HT1080 (cell line): Measurements from ENCODE around the gene PIP5KL1. TPM values are rescaled to one million over a fixed set of nuclear protein-coding genes. Genes with fewer than 3 reads are reported as not detected.

ENCODE experiments used
- DNase-seq: peaks from one replicate; pipeline ENCODE4 v3.0.0-alpha.2; 2015; ENCODE audit warnings: low read depth
- polyA plus RNA-seq, 2 experiments: library from polyadenylated mRNA; depleted of rRNA; stranded (reverse); fragments of >200 nt; gene quantifications; 2 replicates each; pipeline ENCODE4 v1.2.3, GENCODE V29; 2015
- total RNA-seq: library from RNA; depleted of rRNA; stranded (reverse); fragments of >200 nt; shearing (Covaris generic); gene quantifications from 2 replicates; pipeline ENCODE4 v1.2.3, GENCODE V29; 2014; rRNA removed

Gene PIP5KL1
- total RNA-seq, result 0.73 and 0.98 TPM in 2 replicates
- 1.5 and 2.5 TPM in 2 replicates for polyA plus RNA-seq (2015; cell fraction: cytosol; rRNA removed)
- 15.1 and 18.7 TPM in 2 replicates for polyA plus RNA-seq (2015; cell fraction: nucleus; rRNA removed)

- DNase-seq, result peak; percentile 79
These were observed at the start of gene PIP5KL1 for GRCh38 chr9:127930231-127931091. PIP5KL1 (minus strand) TSS chr9:127930777; CDS start chr9:127930752, 25 bp downstream.

- no peak for DNase-seq
These were observed 49.6 kb upstream of the PIP5KL1 start for GRCh38 chr9:127980060-127980705.

- no peak for DNase-seq
These were observed 48.9 kb upstream of the PIP5KL1 start for GRCh38 chr9:127979333-127980059.

GRCh38 chr9:127979015-127979332 lies 48.4 kb upstream of the PIP5KL1 start:
- DNase-seq, result no peak

GRCh38 chr9:127977884-127978647 lies 47.5 kb upstream of the PIP5KL1 start:
- DNase-seq, result no peak

- DNase-seq, result no peak
These were observed 46.7 kb upstream of the PIP5KL1 start for GRCh38 chr9:127977009-127977883.

- DNase-seq, result no peak
These were observed 45.9 kb upstream of the PIP5KL1 start for GRCh38 chr9:127976498-127976897.

GRCh38 chr9:127975376-127976315 lies 45.1 kb upstream of the PIP5KL1 start:
- no peak for DNase-seq

- DNase-seq, result no peak
These were observed 44.2 kb upstream of the PIP5KL1 start for GRCh38 chr9:127974769-127975261.

- no peak for DNase-seq
These were observed 43.6 kb upstream of the PIP5KL1 start for GRCh38 chr9:127974001-127974768.

GRCh38 chr9:127973169-127974000 lies 42.8 kb upstream of the PIP5KL1 start:
- DNase-seq, result no peak

- no peak for DNase-seq
These were observed 41.8 kb upstream of the PIP5KL1 start for GRCh38 chr9:127972236-127972871.

GRCh38 chr9:127971357-127972235 lies 41.0 kb upstream of the PIP5KL1 start:
- DNase-seq, result no peak

- DNase-seq, result no peak
These were observed 40.1 kb upstream of the PIP5KL1 start for GRCh38 chr9:127970401-127971313.
